Kidney (tissue), 14 donors: Measurements from ENCODE around the gene ADAMTS12. TPM values are rescaled to one million over a fixed set of nuclear protein-coding genes. Genes with fewer than 3 reads are reported as not detected.

Experiments
- DNase-seq, 5 donors: peaks; one replicate each; pipeline ENCODE4 v3.0.0-alpha.2; 2013 to 2020
- FAIRE-seq: peaks from 2 replicates; lab custom pipeline; 2012; peaks lifted over from hg19 to GRCh38; lab: Jason Lieb, UNC
- H3K27ac ChIP-seq, 2 donors: one replicate each; pipeline ENCODE4 v1.7.0; 2013; ENCODE audit warnings: low read depth in 2 of 2, low read length in 2 of 2, inconsistent platforms in 1 of 2
- H3K27me3 ChIP-seq: one replicate; pipeline ENCODE4 v1.7.1; 2013; ENCODE audit warnings: low read length, inconsistent platforms; ENCODE audit not compliant: control insufficient read depth, insufficient read depth
- H3K36me3 ChIP-seq, 3 donors: one replicate each; pipeline versions ENCODE4 v1.7.0 to v1.7.1; 2013; ENCODE audit warnings: low read length in 3 of 3, control low read depth in 1 of 3, inconsistent platforms in 1 of 3; ENCODE audit not compliant: insufficient read depth in 3 of 3, control insufficient read depth in 2 of 3
- H3K4me1 ChIP-seq, 3 donors: one replicate each; pipeline versions ENCODE4 v1.7.0 to v1.7.1; 2013; ENCODE audit warnings: low read length in 3 of 3, inconsistent platforms in 1 of 3, low read depth in 1 of 3; ENCODE audit not compliant: control insufficient read depth in 2 of 3, insufficient read depth in 2 of 3
- H3K4me3 ChIP-seq, 3 donors: one replicate each; pipeline versions ENCODE4 v1.7.0 to v1.8.1; 2013; ENCODE audit warnings: low read length in 3 of 3, control low read depth in 1 of 3, inconsistent platforms in 1 of 3
- H3K9ac ChIP-seq, 3 donors: one replicate each; pipeline versions ENCODE4 v1.7.0 to v1.7.1; 2013; ENCODE audit warnings: low read length in 3 of 3, control low read depth in 1 of 3, inconsistent platforms in 1 of 3
- H3K9me3 ChIP-seq, 3 donors: one replicate each; pipeline versions ENCODE4 v1.7.0 to v1.7.1; 2013; ENCODE audit warnings: low read length in 3 of 3, control low read depth in 1 of 3, inconsistent platforms in 1 of 3; ENCODE audit not compliant: control insufficient read depth in 2 of 3, insufficient read depth in 1 of 3
- CTCF ChIP-seq: IDR thresholded peaks from 3 replicates; pipeline ENCODE4 v1.5.1; 2012; ENCODE audit warnings: mild to moderate bottlenecking, moderate library complexity, borderline replicate concordance; ENCODE audit not compliant: insufficient read depth; ENCODE audit errors: extremely low read depth
- intact Hi-C: fragments of 100-400 bp; cut with DNase I; formaldehyde crosslinking; loops from one replicate; pipeline ENCODE4 v1.11.1; 2022
- polyA plus RNA-seq: library from polyadenylated mRNA; stranded (reverse); fragments of 350-450 nt; fragmentation: Illumina TruSeq; extraction: RNeasy Lipid Tissue Mini Kit (QIAGEN cat#74804); gene quantifications from one replicate; pipeline ENCODE4 v1.2.3, GENCODE V29; 2014; ENCODE audit warnings: low read depth, low replicate concordance; ENCODE audit not compliant: insufficient read depth
- total RNA-seq: library from RNA; stranded (reverse); fragmentation: NEBNext Ultra II Directional; extraction: Animal tissue kit (Norgen Biotek cat#: 25700); gene quantifications from one replicate; pipeline ENCODE4 v1.2.1, GENCODE V29; 2021
- donor health status: control.
- donor health status: control.
- donor health status: control.
- donor health status: control.
- donor health status: control.
- donor health status: DM: yes; HTN: yes; CAD: no.
- donor health status: Normal renal cell carcinoma (clear cell type).

The ADAMTS12 gene
- total and polyA plus RNA-seq, 2 donors from 2014 or later = 0.75 to 2.0 TPM

- no peaks in the 10 kb centered on the region for H3K9me3 ChIP-seq
- no peaks in the 10 kb centered on the region for H3K4me1 ChIP-seq
- no peaks in the 10 kb centered on the region for H3K27me3 ChIP-seq
- H3K36me3 ChIP-seq = no peaks in the 10 kb centered on the region
- no peak for TF ChIP-seq CTCF
- no peak overlapping the region for H3K9ac ChIP-seq
- intact Hi-C loops = no loop called here
- H3K4me3 ChIP-seq = no peak overlapping the region
- no peak overlapping the region for H3K27ac ChIP-seq
- DNase-seq = no peak
- FAIRE-seq = no peak
These were observed 360.8 kb downstream of the ADAMTS12 start for GRCh38 chr5:33531037-33531298.

- H3K4me1 ChIP-seq = no peaks in the 10 kb centered on the region
- H3K4me3 ChIP-seq = no peak overlapping the region
- no peak overlapping the region for H3K27ac ChIP-seq
- H3K9me3 ChIP-seq = no peaks in the 10 kb centered on the region
- H3K9ac ChIP-seq = no peak overlapping the region
- H3K27me3 ChIP-seq = no peaks in the 10 kb centered on the region
- no peaks in the 10 kb centered on the region for H3K36me3 ChIP-seq
- no peak for FAIRE-seq
- intact Hi-C loops = no loop called here
- TF ChIP-seq CTCF = no peak
- DNase-seq = no peak
These were observed 361.4 kb downstream of the ADAMTS12 start for GRCh38 chr5:33530183-33531036.

- H3K27me3 ChIP-seq = no peaks in the 10 kb centered on the region
- FAIRE-seq (no peak), DNase-seq (no peak)
- no peaks in the 10 kb centered on the region for H3K4me1 ChIP-seq
- H3K4me3 ChIP-seq = no peak overlapping the region
- intact Hi-C loops = no loop called here
- TF ChIP-seq CTCF = no peak
- no peaks in the 10 kb centered on the region for H3K9me3 ChIP-seq
- H3K9ac ChIP-seq = no peak overlapping the region
- no peaks in the 10 kb centered on the region for H3K36me3 ChIP-seq
- no peak overlapping the region for H3K27ac ChIP-seq
These were observed 364.1 kb downstream of the ADAMTS12 start for GRCh38 chr5:33527696-33528095.

GRCh38 chr5:33526755-33527154, 365.0 kb downstream of the ADAMTS12 start:
- intact Hi-C loops = no loop called here
- FAIRE-seq (no peak), DNase-seq (peak in 1 of 5 donors; percentile 2)
- H3K9me3 ChIP-seq = no peaks in the 10 kb centered on the region
- no peak overlapping the region for H3K9ac ChIP-seq
- no peaks in the 10 kb centered on the region for H3K27me3 ChIP-seq
- no peak overlapping the region for H3K4me3 ChIP-seq
- no peaks in the 10 kb centered on the region for H3K4me1 ChIP-seq
- no peak overlapping the region for H3K27ac ChIP-seq
- TF ChIP-seq CTCF = no peak
- no peaks in the 10 kb centered on the region for H3K36me3 ChIP-seq
